ENCODE measurements around the gene CAMTA1. TPM values are rescaled to one million over a fixed set of nuclear protein-coding genes. Genes with fewer than 3 reads are reported as not detected.
A peak's percentile ranks its signal among the peaks of the same experiment; 100 is the strongest.

Gene CAMTA1
- total and polyA plus RNA-seq, 12 donors, result 123 to 265 (median 142) TPM

GRCh38 chr1:7575041-7575400 is 789.8 kb downstream of the CAMTA1 start:
- no peak for ATAC-seq
- 86 to 91% methylated on average over 2 of the region's 2 CpGs for WGBS, 2 donors
- H3K9me3 ChIP-seq, result no peaks in the 10 kb centered on the region
- H3K27ac ChIP-seq, result no peak overlapping the region
- no peaks in the 10 kb centered on the region for H3K36me3 ChIP-seq
- H3K4me1 ChIP-seq, result peaks cover 0 to 8% (median 0%) of the 10 kb centered on the region in 9 donors
- TF ChIP-seq CTCF (IDR thresholded peaks at IDR 0.05), result no peak
- peaks cover 0 to 3% (median 0%) of the 10 kb centered on the region in 7 donors for H3K27me3 ChIP-seq
- intact Hi-C loops (cut with DNase I), result no loop called here
- H3K4me3 ChIP-seq, result no peak overlapping the region
- no peak for DNase-seq

GRCh38 chr1:7576946-7577657 is 791.8 kb downstream of the CAMTA1 start:
- no peaks in the 10 kb centered on the region for H3K9me3 ChIP-seq
- H3K4me3 ChIP-seq, result no peak overlapping the region
- no peaks in the 10 kb centered on the region for H3K36me3 ChIP-seq
- H3K27me3 ChIP-seq, result peaks cover 0 to 4% (median 0%) of the 10 kb centered on the region in 7 donors
- WGBS, 2 donors, result 53 to 61% methylated on average over 14 of the region's 14 CpGs
- DNase-seq (no peak), ATAC-seq (peak in 2 of 8 donors; percentile 45 to 58)
- H3K27ac ChIP-seq, result no peak overlapping the region
- peak in 7 of 9 donors; percentile 22 to 53 (median 42) for TF ChIP-seq CTCF (IDR thresholded peaks at IDR 0.05)
- peaks cover 0 to 14% (median 7%) of the 10 kb centered on the region in 9 donors for H3K4me1 ChIP-seq
- intact Hi-C loops (cut with DNase I), result no loop called here

- H3K4me3 ChIP-seq, result no peak overlapping the region
- ATAC-seq (no peak), DNase-seq (no peak)
- H3K27ac ChIP-seq, result no peak overlapping the region
- peaks cover 0 to 15% (median 7%) of the 10 kb centered on the region in 9 donors for H3K4me1 ChIP-seq
- no peak for TF ChIP-seq CTCF (IDR thresholded peaks at IDR 0.05)
- peaks cover 0 to 8% (median 0%) of the 10 kb centered on the region in 7 donors for H3K27me3 ChIP-seq
- intact Hi-C loops (cut with DNase I), result no loop called here
- WGBS, 2 donors, result 95% methylated on average over 15 of the region's 15 CpGs
- H3K36me3 ChIP-seq, result no peaks in the 10 kb centered on the region
- no peaks in the 10 kb centered on the region for H3K9me3 ChIP-seq
These were observed 793.0 kb downstream of the CAMTA1 start for GRCh38 chr1:7578206-7578605.

GRCh38 chr1:7579016-7579415 is 793.8 kb downstream of the CAMTA1 start:
- Histone ChIP-seq H3K27ac (no peak overlapping the region), H3K27me3 (peaks cover 0 to 12% (median 0%) of the 10 kb centered on the region in 7 donors), H3K9me3 (no peaks in the 10 kb centered on the region), H3K4me1 (peaks cover 0 to 14% (median 7%) of the 10 kb centered on the region in 9 donors), H3K36me3 (no peaks in the 10 kb centered on the region), H3K4me3 (no peak overlapping the region)
- 89 to 98% methylated on average over 8 of the region's 8 CpGs for WGBS, 2 donors
- no peak for ATAC-seq
- intact Hi-C loops (cut with DNase I), result no loop called here
- no peak for TF ChIP-seq CTCF (IDR thresholded peaks at IDR 0.05)
- DNase-seq, result no peak
